Adrenal gland (tissue), 12 donors: ENCODE measurements around the gene TBC1D22A. TPM values are rescaled to one million over a fixed set of nuclear protein-coding genes. Genes with fewer than 3 reads are reported as not detected.

Experiments
- DNase-seq, 7 donors: peaks; one replicate each; pipeline ENCODE4 v3.0.0-alpha.2; 2019 to 2020
- H3K27ac ChIP-seq, 5 donors: fragments of 200-600 bp; sonication (generic) in 4 of 5; 1 replicate in 3 of 5; 2 replicates in 2 of 5; pipeline versions ENCODE4 v1.5.1 to v1.8.0; 2016 to 2020; ENCODE audit warnings: mild to moderate bottlenecking in 1 of 5
- H3K27me3 ChIP-seq: fragments of 200-600 bp; 2 replicates; pipeline ENCODE4 v1.8.0; 2021
- H3K36me3 ChIP-seq, 2 donors: fragments of 200-600 bp; replicated peaks in 1 of 2; 1 replicate in 1 of 2; 2 replicates in 1 of 2; pipeline versions ENCODE4 v1.5.1 to v1.8.0; 2018 to 2022
- H3K4me1 ChIP-seq, 2 donors: fragments of 200-600 bp; replicated peaks in 1 of 2; 1 replicate in 1 of 2; 2 replicates in 1 of 2; pipeline versions ENCODE4 v1.5.1 to v1.8.0; 2018 to 2021
- H3K4me3 ChIP-seq, 4 donors: fragments of 200-600 bp; sonication (generic) in 3 of 4; one replicate each; pipeline ENCODE4 v1.5.1; 2016 to 2018
- H3K9me3 ChIP-seq, 3 donors: fragments of 200-600 bp; sonication (generic) in 1 of 3; replicated peaks in 1 of 3; 1 replicate in 2 of 3; 2 replicates in 1 of 3; pipeline versions ENCODE4 v1.5.1 to v1.8.0; 2016 to 2021
- POLR2A ChIP-seq, 2 donors: fragments of 450-650 bp; IDR thresholded peaks; one replicate each; pipeline ENCODE4 v1.6.1; 2017; ENCODE audit warnings: antibody characterized with exemption in 2 of 2, mild to moderate bottlenecking in 2 of 2, moderate library complexity in 1 of 2
- WGBS, 4 donors: extraction: QIAGEN DNeasy Blood & Tissue Kit in 2 of 4; methylation state at CpG; one replicate each; pipeline versions ENCODE4 v1.1.5 to v1.1.7; 2013 to 2017; 5-methylcytosine and 5-hydroxymethylcytosine counted together
- intact Hi-C, 2 donors: fragments of 100-400 bp; cut with DNase I; formaldehyde crosslinking; loops; one replicate each; pipeline versions ENCODE4 v1.14.1 to v1.15.0; 2022 to 2023
- polyA plus RNA-seq, 3 donors: library from polyadenylated mRNA; stranded (reverse); fragments of 200-250 nt in 2 of 3; fragments of 350-450 nt in 1 of 3; fragmentation: Illumina TruSeq in 1 of 3; extraction: RNeasy Lipid Tissue Mini Kit (QIAGEN cat#74804) in 1 of 3; gene quantifications; one replicate each; pipeline ENCODE4 v1.2.3, GENCODE V29; 2013 to 2014
- total RNA-seq, 9 donors: library from RNA; depleted of rRNA in 4 of 9; stranded (reverse); fragments of >200 nt in 4 of 9; fragments of 120-200 nt in 1 of 9; fragmentation: NEBNext Ultra II Directional in 1 of 9; extraction: Animal tissue kit (Norgen Biotek cat#: 25700) in 1 of 9; gene quantifications; one replicate each; pipeline versions ENCODE4 v1.1.0 to v1.2.4, GENCODE V29; 2013 to 2023
- TF ChIP-seq, protein P1 (sequence below), 6 experiments: fragments of 450-650 bp in 4 of 6; fragments of 200-600 bp in 2 of 6; sonication (generic) in 1 of 6; IDR thresholded peaks; 1 replicate in 5 of 6; 2 replicates in 1 of 6; pipeline versions ENCODE4 v1.5.1 to v1.8.0; 2016 to 2021; ENCODE audit warnings: antibody characterized with exemption in 6 of 6, mild to moderate bottlenecking in 2 of 6, moderate library complexity in 1 of 6
- donor health status: healthy with polysubstance abuse.
- donor health status: Bipolar disorder and iron deficiency.
- donor health status: DM: yes; HTN: yes; CAD: no.
- donor health status: DM: no; HTN: no; CAD: no.
- donor health status: DM: no; HTN: no; CAD: no.
- donor health status: DM: yes; HTN: yes; CAD: no.

The TBC1D22A gene
- total and polyA plus RNA-seq, 12 donors, result 11.5 to 44.2 (median 28.1) TPM

DNA sequence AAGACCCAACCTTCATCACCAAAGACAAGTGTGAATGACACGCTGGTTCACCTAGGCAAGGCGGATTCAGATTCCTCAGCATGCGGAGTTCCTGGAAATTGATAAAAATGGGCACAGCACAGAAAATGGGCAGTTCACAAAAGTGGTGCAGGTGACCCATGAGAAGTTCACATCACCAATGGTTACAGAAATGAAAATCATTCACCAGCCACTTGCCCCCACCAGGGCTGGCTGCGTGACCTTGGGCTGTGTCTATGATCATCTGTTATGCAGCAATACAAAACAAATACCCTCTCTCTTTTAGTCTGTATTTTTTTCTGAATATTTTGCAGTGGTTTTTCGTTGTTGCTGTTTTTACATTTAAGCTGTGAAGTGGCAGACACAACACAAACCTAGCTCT lies 415.9 kb downstream of the TBC1D22A start:
- intact Hi-C loops, result no loop called here
- no peak overlapping the region for H3K4me3 ChIP-seq
- H3K36me3 ChIP-seq, result no peaks in the 10 kb centered on the region
- H3K4me1 ChIP-seq, result no peaks in the 10 kb centered on the region
- no peaks in the 10 kb centered on the region for H3K27me3 ChIP-seq
- H3K9me3 ChIP-seq, result no peaks in the 10 kb centered on the region
- DNase-seq, result peak in 1 of 7 donors; percentile 3
- no peak overlapping the region for H3K27ac ChIP-seq
- TF ChIP-seq, protein P1, sequence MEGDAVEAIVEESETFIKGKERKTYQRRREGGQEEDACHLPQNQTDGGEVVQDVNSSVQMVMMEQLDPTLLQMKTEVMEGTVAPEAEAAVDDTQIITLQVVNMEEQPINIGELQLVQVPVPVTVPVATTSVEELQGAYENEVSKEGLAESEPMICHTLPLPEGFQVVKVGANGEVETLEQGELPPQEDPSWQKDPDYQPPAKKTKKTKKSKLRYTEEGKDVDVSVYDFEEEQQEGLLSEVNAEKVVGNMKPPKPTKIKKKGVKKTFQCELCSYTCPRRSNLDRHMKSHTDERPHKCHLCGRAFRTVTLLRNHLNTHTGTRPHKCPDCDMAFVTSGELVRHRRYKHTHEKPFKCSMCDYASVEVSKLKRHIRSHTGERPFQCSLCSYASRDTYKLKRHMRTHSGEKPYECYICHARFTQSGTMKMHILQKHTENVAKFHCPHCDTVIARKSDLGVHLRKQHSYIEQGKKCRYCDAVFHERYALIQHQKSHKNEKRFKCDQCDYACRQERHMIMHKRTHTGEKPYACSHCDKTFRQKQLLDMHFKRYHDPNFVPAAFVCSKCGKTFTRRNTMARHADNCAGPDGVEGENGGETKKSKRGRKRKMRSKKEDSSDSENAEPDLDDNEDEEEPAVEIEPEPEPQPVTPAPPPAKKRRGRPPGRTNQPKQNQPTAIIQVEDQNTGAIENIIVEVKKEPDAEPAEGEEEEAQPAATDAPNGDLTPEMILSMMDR (IDR thresholded peaks at IDR 0.05), result no peak
- no peak for TF ChIP-seq POLR2A (IDR thresholded peaks at IDR 0.05)
- WGBS, 4 donors, result 91 to 95% (median 91%) methylated on average over 5 of the region's 5 CpGs

DNA sequence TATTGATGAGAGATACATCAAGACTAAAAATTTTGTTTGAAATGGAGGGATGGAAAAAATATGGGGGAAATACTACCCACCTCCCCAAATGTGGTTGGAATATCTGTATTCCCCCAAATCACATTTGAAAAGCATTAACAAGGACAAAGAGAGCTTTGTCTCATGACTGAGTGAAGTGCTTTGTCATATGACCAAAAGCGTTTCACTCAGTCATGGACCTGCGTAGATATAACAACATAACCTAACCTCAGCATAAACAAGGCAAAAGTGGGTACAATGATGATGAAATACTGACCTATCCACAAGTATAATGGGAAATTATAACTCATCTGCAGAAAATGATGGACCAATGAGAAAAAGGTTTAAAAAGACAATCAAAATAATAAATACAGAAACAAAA lies 418.3 kb downstream of the TBC1D22A start:
- Histone ChIP-seq H3K27me3 (no peaks in the 10 kb centered on the region), H3K4me1 (no peaks in the 10 kb centered on the region), H3K27ac (no peak overlapping the region), H3K9me3 (no peaks in the 10 kb centered on the region), H3K36me3 (no peaks in the 10 kb centered on the region), H3K4me3 (no peak overlapping the region)
- TF ChIP-seq, protein P1 (IDR thresholded peaks at IDR 0.05), result no peak
- no peak for TF ChIP-seq POLR2A (IDR thresholded peaks at IDR 0.05)
- intact Hi-C loops, result no loop called here
- no peak for DNase-seq
- WGBS, 4 donors, result 79 to 89% (median 86%) methylated on average over 2 of the region's 2 CpGs

DNA sequence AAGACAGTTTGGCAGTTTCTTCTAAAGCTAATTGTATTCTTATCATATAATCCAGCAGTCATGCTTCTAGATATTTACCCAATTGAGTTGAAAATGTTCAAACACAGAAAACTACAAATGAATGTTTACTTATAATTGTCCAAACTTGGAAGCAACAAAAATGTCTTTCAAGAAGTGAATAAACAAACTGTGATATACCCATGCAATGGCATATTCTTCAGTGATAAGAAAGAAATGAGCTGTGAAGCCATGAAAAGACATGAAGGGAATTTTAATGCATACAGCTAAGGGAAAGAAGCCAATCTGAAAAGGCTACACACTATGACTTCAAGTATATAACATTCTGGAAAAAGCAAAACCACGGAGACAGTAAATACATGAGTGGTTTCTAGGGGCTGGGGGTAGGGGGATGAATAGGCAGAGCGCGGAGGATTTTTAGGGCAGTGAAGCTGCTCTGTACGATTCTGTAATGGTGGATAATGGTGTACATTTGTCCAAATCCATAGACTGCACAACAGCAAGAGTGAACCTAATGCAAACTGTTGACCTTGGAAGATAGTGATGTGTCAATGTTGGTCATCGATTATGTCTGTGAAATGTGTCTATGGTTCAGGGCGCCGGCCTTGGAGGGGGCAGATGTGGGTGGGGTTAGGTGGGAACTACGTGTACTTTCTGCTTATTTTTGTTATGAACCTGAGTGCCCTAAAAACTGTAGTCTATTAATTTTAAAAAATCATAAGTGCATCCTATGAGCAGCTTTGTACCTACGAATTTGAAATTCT lies 424.9 kb downstream of the TBC1D22A start:
- intact Hi-C loops, result no loop called here
- TF ChIP-seq, protein P1 (IDR thresholded peaks at IDR 0.05), result no peak
- no peak for TF ChIP-seq POLR2A (IDR thresholded peaks at IDR 0.05)
- H3K9me3 ChIP-seq, result peaks cover 0 to 6% (median 0%) of the 10 kb centered on the region in 3 donors
- WGBS, 4 donors, result 75 to 78% (median 76%) methylated on average over 9 of the region's 9 CpGs
- no peaks in the 10 kb centered on the region for H3K27me3 ChIP-seq
- DNase-seq, result peak in 1 of 7 donors; percentile 6
- H3K36me3 ChIP-seq, result no peaks in the 10 kb centered on the region
- no peak overlapping the region for H3K27ac ChIP-seq
- no peaks in the 10 kb centered on the region for H3K4me1 ChIP-seq
- no peak overlapping the region for H3K4me3 ChIP-seq

DNA sequence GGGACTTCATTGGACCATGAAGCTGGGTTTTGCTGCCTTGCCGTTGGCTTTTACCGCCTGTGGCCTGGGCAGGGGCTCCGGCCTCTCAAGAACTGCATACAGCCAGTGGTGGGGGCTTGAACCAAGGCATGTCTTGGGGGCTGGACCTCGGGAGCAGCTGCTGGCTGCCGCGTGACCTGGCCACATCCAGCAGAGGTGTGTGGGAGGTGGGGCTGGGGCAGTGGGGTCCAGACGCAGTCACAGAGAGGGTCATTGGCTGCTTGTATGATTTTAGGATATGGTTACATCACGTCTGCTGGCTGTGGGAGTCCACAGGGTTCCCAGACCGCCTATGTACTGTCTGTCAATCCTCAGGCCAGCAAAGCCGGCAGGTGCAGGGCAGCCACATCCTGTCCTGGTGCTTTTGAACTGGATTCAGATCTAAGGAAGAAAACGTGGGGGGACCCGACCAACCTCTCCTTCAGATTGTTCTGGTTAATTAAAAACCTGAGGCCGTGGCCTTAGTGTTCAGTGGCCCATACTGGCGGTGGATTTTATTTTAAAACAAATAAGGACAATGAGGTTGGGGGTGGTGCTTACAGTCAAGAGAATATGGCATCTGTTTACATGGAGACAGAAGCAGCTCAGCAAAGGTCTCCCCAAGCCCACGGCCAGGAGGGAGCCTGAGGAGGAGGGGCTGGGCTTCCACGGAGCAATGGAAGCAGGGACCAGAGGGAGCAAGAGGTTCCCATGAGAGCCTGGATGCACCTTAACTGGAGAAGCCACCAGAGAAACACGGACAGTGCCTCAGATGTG lies 426.0 kb downstream of the TBC1D22A start:
- Histone ChIP-seq H3K27ac (no peak overlapping the region), H3K4me1 (no peaks in the 10 kb centered on the region), H3K9me3 (peaks cover 0 to 6% (median 0%) of the 10 kb centered on the region in 3 donors), H3K27me3 (no peaks in the 10 kb centered on the region), H3K4me3 (no peak overlapping the region), H3K36me3 (no peaks in the 10 kb centered on the region)
- peak in 2 of 7 donors; percentile 7 to 8 for DNase-seq
- intact Hi-C loops, result no loop called here
- WGBS, 4 donors, result 66 to 77% (median 68%) methylated on average over 8 to 17 of the region's 17 CpGs
- TF ChIP-seq, protein P1 (IDR thresholded peaks at IDR 0.05), result no peak
- TF ChIP-seq POLR2A (IDR thresholded peaks at IDR 0.05), result no peak
